GM06990 (cell line): Measurements from ENCODE around the gene DOCK11.

Experiments used
- DNase-seq: peaks from one replicate; pipeline ENCODE4 v3.0.0-alpha.2; 2011; ENCODE audit not compliant: insufficient read length; ENCODE audit errors: extremely low read depth
- H3K27me3 ChIP-seq: replicated peaks from 2 replicates; pipeline ENCODE4 v1.6.0; 2011; ENCODE audit warnings: low read length; ENCODE audit not compliant: control insufficient read depth, insufficient read depth
- H3K36me3 ChIP-seq: 2 replicates; pipeline ENCODE4 v1.5.1; 2011; ENCODE audit warnings: low read length; ENCODE audit not compliant: control insufficient read depth, insufficient read depth
- H3K4me3 ChIP-seq: replicated peaks from 2 replicates; pipeline ENCODE4 v1.5.1; 2011; ENCODE audit warnings: low read depth, mild to moderate bottlenecking, control low read depth, low read length
- CTCF ChIP-seq: IDR thresholded peaks from 2 replicates; pipeline ENCODE4 v1.5.1; 2011; ENCODE audit warnings: low read length, control low read depth, mild to moderate bottlenecking, inconsistent platforms; ENCODE audit not compliant: insufficient read depth, poor library complexity, severe bottlenecking

DOCK11 gene

GRCh38 chrX:118508635-118509034 is 13.0 kb downstream of the DOCK11 start:
- no peak for TF ChIP-seq CTCF

DNA sequence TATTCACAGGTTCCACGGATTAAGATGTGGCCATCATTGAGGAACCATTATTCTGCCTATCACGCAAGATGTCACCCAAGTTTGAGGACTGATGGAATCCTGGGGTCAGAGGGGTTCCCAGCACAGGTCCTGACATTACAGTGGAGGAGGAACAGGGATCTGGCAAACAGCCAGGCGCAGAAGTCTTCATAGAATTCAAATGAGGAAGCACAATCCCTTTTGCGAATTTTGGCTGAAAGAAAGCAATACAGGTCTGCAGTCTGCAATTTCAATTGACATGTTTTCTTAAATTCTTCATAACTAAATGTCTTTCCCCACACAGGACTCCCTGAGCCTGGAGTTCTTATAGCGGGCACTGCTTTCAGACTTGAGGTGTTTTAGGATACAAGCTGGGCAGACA is 14.5 kb downstream of the DOCK11 start:
- Histone ChIP-seq H3K27me3 (no peaks in the 10 kb centered on the region), H3K36me3 (no peaks in the 10 kb centered on the region), H3K4me3 (no peak overlapping the region)
- no peak for DNase-seq
- TF ChIP-seq CTCF, result no peak

More at GRCh38 chrX:118508635-118509034, 13.0 kb downstream of the DOCK11 start:
- H3K36me3 ChIP-seq, result no peaks in the 10 kb centered on the region
- no peak overlapping the region for H3K4me3 ChIP-seq
- H3K27me3 ChIP-seq, result no peaks in the 10 kb centered on the region
- no peak for DNase-seq

DNA sequence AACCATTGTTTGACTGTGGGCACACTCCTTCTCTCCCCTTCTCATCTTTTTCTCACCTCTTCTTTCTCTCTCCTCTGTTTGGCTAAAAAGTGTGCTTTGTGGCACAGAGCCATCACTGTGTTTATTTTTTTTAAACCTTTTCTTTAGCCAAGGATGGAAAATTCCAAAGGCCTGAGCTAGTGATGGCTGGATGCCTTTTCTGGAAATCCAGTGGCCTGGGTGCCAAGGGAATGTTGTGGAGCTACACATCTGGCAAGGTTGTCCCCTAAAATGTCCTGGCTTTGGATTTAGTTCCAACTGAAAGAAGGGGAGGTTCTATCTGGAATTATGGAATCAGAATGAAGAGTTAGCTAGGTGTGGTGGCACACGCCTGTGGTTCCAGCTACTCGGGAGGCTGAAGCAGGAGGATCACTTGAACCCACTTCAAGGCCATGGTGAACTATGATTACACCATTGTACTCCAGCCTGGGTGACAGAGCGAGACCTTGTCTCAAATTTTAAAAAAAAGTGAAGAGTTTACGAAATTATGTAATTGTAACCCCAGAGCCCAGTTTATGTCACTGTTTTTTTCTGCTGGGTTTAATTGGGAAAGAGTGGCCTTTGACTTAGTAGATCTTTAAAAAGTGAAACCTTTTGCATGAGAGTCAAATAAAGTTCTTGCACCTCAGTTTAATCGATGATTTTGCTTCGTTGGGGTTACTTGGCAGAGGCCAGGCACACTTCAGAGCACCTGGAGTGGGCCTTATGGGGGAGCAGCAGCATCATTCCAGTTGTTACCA is 17.7 kb downstream of the DOCK11 start:
- Histone ChIP-seq H3K36me3 (no peaks in the 10 kb centered on the region), H3K27me3 (no peaks in the 10 kb centered on the region), H3K4me3 (no peak overlapping the region)
- TF ChIP-seq CTCF, result no peak
- DNase-seq, result no peak

DNA sequence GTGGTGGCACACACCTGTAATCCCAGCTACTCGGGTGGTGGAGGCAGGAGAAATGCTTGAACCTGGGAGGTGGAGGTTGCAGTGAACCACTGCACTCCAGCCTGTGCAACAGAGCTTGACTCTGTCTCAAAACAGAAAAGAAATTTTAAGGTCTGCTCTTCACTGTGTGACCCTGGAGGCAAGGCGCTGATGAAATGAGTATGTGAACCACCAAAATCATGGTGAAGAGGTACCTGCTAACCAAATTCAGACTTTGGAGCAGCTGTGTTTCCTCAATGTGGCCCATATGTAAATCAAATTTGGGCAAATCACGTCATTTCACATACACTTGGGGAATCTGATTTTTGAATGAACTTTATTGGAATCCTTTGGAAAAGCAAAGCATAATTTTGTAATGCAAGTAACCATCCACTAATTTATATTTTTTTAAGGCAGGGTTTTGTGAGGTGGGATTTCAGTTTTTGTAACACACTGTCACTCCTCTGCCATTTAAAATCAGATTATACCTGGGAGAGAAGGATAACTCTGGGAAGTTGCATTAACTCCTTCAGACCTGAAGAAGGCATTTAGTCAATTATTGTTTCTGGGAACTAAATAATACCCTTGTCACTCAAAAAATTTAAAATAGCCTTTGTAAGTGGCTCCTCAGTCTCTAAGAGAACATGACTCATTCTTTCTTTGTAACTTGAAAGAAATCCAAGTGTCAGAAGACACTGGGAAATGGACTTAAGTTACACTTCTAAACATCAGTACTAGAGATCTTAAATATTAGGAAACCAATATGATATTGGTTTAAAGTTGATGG is 24.0 kb downstream of the DOCK11 start:
- no peaks in the 10 kb centered on the region for H3K36me3 ChIP-seq
- TF ChIP-seq CTCF, result no peak
- H3K4me3 ChIP-seq, result no peak overlapping the region
- H3K27me3 ChIP-seq, result no peaks in the 10 kb centered on the region
- DNase-seq, result no peak

GRCh38 chrX:118520216-118521206 is 24.9 kb downstream of the DOCK11 start:
- Histone ChIP-seq H3K27me3 (no peaks in the 10 kb centered on the region), H3K4me3 (no peak overlapping the region), H3K36me3 (no peaks in the 10 kb centered on the region)
- no peak for TF ChIP-seq CTCF
- no peak for DNase-seq
